Effector memory CD4-positive, alpha-beta T cell (primary cell): ENCODE data around the gene LACTB.

ENCODE experiments used
- DNase-seq, 3 donors: peaks; one replicate each; pipeline ENCODE4 v3.0.0-alpha.2; 2020
- H3K27ac ChIP-seq: 2 replicates; pipeline ENCODE4 v1.7.0; 2013; ENCODE audit warnings: mild to moderate bottlenecking, low read length, moderate library complexity; ENCODE audit not compliant: insufficient read depth, poor library complexity, severe bottlenecking
- H3K27me3 ChIP-seq: replicated peaks from 2 replicates; pipeline ENCODE4 v1.7.0; 2013; ENCODE audit warnings: mild to moderate bottlenecking, low read length; ENCODE audit not compliant: insufficient read depth, control insufficient read depth, poor library complexity, severe bottlenecking
- H3K36me3 ChIP-seq: 2 replicates; pipeline ENCODE4 v1.7.0; 2013; ENCODE audit warnings: mild to moderate bottlenecking, low read length, moderate library complexity; ENCODE audit not compliant: control insufficient read depth, insufficient read depth
- H3K4me1 ChIP-seq: 2 replicates; pipeline ENCODE4 v1.7.0; 2013; ENCODE audit warnings: low read length, mild to moderate bottlenecking; ENCODE audit not compliant: control insufficient read depth, insufficient read depth, poor library complexity, severe bottlenecking
- H3K4me3 ChIP-seq: 2 replicates; pipeline ENCODE4 v1.7.0; 2013; ENCODE audit warnings: low read length, low read depth, mild to moderate bottlenecking; ENCODE audit not compliant: insufficient read depth, poor library complexity, severe bottlenecking
- H3K9me3 ChIP-seq: 2 replicates; pipeline ENCODE4 v1.7.0; 2013; ENCODE audit warnings: mild to moderate bottlenecking, low read length, moderate library complexity; ENCODE audit not compliant: control insufficient read depth

The LACTB gene

DNA sequence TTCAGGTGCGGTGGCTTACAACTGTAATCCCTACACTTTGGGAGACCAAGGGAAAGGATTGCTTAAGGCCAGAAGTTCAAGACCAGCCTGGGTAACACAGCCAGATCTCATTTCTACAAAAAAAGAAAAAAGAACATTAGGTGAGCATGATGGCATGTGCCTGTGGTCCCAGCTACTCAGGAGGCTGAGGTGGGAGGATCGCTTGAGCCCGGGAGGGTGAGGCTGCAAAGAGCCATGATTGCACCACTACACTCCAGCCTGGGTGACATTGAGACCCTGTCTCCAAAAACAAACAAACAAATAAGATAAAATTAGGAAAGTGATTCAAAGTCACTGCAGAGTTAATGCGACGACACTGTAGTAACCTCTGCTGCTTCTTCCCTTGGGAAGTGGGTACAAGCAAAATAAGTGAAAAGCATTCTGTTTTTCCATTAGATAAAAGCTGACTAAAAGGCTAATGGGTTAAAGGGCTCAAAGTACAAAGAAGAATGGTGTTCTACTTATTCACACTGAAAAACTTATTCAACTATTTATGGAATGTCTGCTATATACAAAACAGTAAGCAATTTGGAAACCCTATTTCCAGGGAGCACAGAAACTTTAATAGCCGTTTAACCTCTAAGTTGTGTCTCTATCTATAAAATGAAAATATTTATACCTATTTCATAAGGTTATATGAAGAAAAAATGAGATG, 43.7 kb downstream of the LACTB start:
- Histone ChIP-seq H3K27me3 (no peaks in the 10 kb centered on the region), H3K4me1 (no peaks in the 10 kb centered on the region), H3K36me3 (no peaks in the 10 kb centered on the region), H3K4me3 (no peak overlapping the region), H3K9me3 (no peaks in the 10 kb centered on the region), H3K27ac (no peak overlapping the region)
- DNase-seq: no peak

DNA sequence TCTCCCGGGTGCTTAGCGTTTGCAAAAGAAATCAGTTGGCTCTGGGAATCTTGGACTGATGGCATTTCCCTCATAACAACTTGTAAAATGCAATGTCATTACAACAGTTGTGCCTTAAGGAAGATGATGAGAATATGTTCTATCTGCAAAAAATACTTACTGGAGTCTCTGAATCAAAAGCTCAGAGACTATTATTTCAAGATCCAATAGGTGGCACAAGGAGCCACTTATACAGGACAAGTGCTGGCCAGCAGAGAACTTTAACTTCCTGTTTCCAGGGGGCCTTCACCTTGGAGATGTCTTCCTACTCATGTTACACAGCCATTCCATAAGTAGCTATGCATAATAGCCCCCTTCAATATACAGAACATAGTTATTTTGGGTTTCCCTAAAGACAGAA, 44.6 kb downstream of the LACTB start:
- DNase-seq: no peak

DNA sequence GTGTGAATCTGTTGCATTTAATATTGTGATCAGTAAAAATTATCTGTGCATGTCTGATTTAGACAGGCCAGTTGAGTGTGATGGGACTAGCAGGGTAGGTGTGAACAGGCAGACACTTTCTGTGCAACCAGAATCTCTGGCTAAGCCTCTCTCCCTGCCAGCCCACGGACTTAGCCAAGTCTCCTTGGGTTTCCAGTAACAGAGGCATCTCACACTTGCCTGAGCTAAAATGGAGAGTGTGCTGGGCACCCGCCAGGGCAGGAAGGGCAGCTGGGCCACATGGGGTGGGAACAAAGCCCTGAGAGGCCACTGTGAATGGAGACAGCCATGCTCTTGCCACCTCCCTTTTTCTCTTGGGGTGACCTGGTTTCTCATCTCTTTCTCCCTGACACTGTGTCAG, 48.1 kb downstream of the LACTB start:
- H3K27ac ChIP-seq: no peak overlapping the region
- no peak overlapping the region for H3K4me3 ChIP-seq
- no peaks in the 10 kb centered on the region for H3K4me1 ChIP-seq
- H3K9me3 ChIP-seq: no peaks in the 10 kb centered on the region
- no peaks in the 10 kb centered on the region for H3K36me3 ChIP-seq
- no peaks in the 10 kb centered on the region for H3K27me3 ChIP-seq
- no peak for DNase-seq

More for the DNA sequence above, 44.6 kb downstream of the LACTB start:
- Histone ChIP-seq H3K9me3 (no peaks in the 10 kb centered on the region), H3K4me3 (no peak overlapping the region), H3K4me1 (no peaks in the 10 kb centered on the region), H3K36me3 (no peaks in the 10 kb centered on the region), H3K27ac (no peak overlapping the region), H3K27me3 (no peaks in the 10 kb centered on the region)

DNA sequence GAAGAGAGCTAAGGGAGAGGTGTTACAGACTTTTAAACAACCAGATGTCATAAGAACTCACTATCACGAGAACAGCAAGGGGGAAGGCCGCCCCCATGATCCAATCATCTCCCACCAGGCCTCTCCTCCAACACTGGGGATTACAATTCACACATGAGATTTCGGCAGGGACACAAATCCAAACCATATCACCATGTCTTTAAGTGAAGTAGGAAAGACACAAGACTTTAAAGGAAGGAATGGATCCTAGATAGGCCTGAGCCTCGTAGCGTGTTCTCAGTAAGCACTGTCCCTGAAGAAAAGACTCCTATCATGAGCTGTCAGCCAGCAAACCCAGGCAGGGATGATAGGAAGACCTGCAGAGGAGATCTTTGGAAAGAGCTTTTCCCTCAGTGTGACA, 50.7 kb downstream of the LACTB start:
- H3K4me1 ChIP-seq: no peaks in the 10 kb centered on the region
- DNase-seq: no peak
- no peaks in the 10 kb centered on the region for H3K9me3 ChIP-seq
- no peak overlapping the region for H3K27ac ChIP-seq
- H3K27me3 ChIP-seq: no peaks in the 10 kb centered on the region
- no peak overlapping the region for H3K4me3 ChIP-seq
- H3K36me3 ChIP-seq: no peaks in the 10 kb centered on the region

- no peak overlapping the region for H3K27ac ChIP-seq
- no peak overlapping the region for H3K4me3 ChIP-seq
- no peaks in the 10 kb centered on the region for H3K4me1 ChIP-seq
- no peaks in the 10 kb centered on the region for H3K36me3 ChIP-seq
- no peak for DNase-seq
- H3K9me3 ChIP-seq: no peaks in the 10 kb centered on the region
- H3K27me3 ChIP-seq: no peaks in the 10 kb centered on the region
Observed at GRCh38 chr15:63172851-63173451, 51.3 kb downstream of the LACTB start.

GRCh38 chr15:63176302-63176701, 54.6 kb downstream of the LACTB start:
- no peaks in the 10 kb centered on the region for H3K4me1 ChIP-seq
- no peaks in the 10 kb centered on the region for H3K27me3 ChIP-seq
- H3K9me3 ChIP-seq: no peaks in the 10 kb centered on the region
- H3K27ac ChIP-seq: no peak overlapping the region
- no peak overlapping the region for H3K4me3 ChIP-seq
- no peaks in the 10 kb centered on the region for H3K36me3 ChIP-seq
- no peak for DNase-seq

- Histone ChIP-seq H3K36me3 (no peaks in the 10 kb centered on the region), H3K27me3 (no peaks in the 10 kb centered on the region), H3K27ac (no peak overlapping the region), H3K4me3 (no peak overlapping the region), H3K4me1 (no peaks in the 10 kb centered on the region), H3K9me3 (no peaks in the 10 kb centered on the region)
- DNase-seq: no peak
Observed at GRCh38 chr15:63178034-63178433, 56.4 kb downstream of the LACTB start.

DNA sequence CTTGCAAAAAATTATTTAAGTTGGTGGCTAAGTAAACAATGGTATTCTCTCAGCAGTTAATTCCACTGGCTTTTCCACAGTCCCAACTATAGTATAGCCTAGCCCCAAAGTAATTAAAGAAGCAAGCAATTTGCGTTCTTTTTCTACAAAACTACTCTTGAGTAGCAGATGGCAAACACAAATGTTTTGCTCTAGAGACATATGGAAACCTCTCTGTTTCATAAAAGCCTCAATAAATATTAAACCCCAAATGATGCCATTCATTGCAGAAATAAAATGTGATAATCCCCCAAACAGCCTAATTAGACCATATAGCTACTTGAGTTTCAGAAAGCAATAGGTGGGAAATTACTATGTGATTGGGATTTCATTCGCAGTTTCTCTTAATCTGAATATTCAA, 59.1 kb downstream of the LACTB start:
- no peak overlapping the region for H3K4me3 ChIP-seq
- H3K4me1 ChIP-seq: no peaks in the 10 kb centered on the region
- H3K27ac ChIP-seq: no peak overlapping the region
- H3K36me3 ChIP-seq: no peaks in the 10 kb centered on the region
- no peaks in the 10 kb centered on the region for H3K9me3 ChIP-seq
- H3K27me3 ChIP-seq: no peaks in the 10 kb centered on the region
- DNase-seq: no peak

DNA sequence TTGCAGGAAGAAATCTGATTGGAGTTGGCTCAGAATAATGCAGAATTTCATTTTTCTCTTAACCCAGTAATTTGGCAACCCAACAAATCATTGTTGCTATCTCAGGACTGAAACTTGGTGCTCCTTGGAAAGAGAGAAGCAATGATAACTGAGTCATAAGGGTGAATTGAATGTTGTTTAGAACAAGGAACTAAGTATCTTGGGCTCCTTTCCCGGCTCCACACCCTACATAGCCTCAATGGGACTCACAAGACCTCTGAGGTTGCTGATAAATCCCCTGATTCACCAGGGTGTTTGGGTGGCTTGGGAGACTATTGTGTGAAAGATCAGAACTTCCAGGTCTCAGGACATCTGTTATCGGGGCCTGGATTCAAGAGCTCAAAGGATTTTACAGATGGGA, 60.0 kb downstream of the LACTB start:
- Histone ChIP-seq H3K27ac (no peak overlapping the region), H3K27me3 (no peaks in the 10 kb centered on the region), H3K4me1 (no peaks in the 10 kb centered on the region), H3K9me3 (no peaks in the 10 kb centered on the region), H3K36me3 (no peaks in the 10 kb centered on the region), H3K4me3 (no peak overlapping the region)
- no peak for DNase-seq

DNA sequence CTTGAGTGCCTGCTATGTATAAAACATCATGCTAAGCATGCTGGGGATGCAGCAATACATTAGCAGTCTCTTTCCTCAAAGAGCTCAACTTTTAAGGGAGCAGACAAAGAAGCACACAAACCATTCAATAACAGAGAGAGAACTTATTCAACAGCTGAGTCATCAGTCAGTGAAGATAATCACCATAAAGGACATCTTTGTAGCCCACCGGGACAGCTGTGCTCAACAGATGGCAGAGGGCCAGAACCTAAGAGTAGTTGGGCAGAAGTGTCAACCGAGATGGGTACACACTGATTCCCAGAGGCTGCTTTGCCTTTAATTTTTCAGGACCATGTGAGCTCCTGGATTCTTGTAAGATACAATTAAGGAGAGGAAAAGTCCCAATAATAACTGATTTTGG, 63.5 kb downstream of the LACTB start:
- DNase-seq: no peak
- no peak overlapping the region for H3K4me3 ChIP-seq
- peaks cover 7% of the 10 kb centered on the region for H3K4me1 ChIP-seq
- H3K9me3 ChIP-seq: no peaks in the 10 kb centered on the region
- H3K36me3 ChIP-seq: no peaks in the 10 kb centered on the region
- H3K27me3 ChIP-seq: no peaks in the 10 kb centered on the region
- H3K27ac ChIP-seq: no peak overlapping the region
